Panc1 (cell line): ENCODE measurements around the gene RADIL. TPM values are rescaled to one million over a fixed set of nuclear protein-coding genes. Genes with fewer than 3 reads are reported as not detected.
A peak's percentile ranks its signal among the peaks of the same experiment; 100 is the strongest.

Experiments
- ATAC-seq: fragments of 200-7000 bp; cut with Tn5 transposase; 2 replicates; pipeline ENCODE4 v1.9.1; 2020; ENCODE audit warnings: mild to moderate bottlenecking, moderate library complexity
- BruUV-seq: library from RNA; stranded (reverse); fragments of 400-500 nt; replicated peaks from 2 replicates; lab custom pipeline; 2021; lab: Mats Ljungman, UMichigan
- CTCF ChIA-PET: fragments of 300-600 bp; sonication (Branson Sonifier 250); formaldehyde crosslinking; loops from one replicate; lab custom pipeline; 2022; ENCODE audit warnings: antibody characterized with exemption; lab: Charles Lee
- POLR2A ChIA-PET: fragments of 300-600 bp; sonication (Branson Sonifier 250); formaldehyde crosslinking; loops from one replicate; lab custom pipeline; 2022; ENCODE audit warnings: antibody characterized with exemption; lab: Charles Lee
- DNase-seq: peaks from one replicate; pipeline ENCODE4 v3.0.0-alpha.2; 2010; ENCODE audit warnings: low read depth, low spot score
- H3K27ac ChIP-seq: 2 replicates; pipeline ENCODE4 v1.5.1; 2011; ENCODE audit warnings: mild to moderate bottlenecking, low read length, inconsistent platforms
- H3K27me3 ChIP-seq: fragments of 200-500 bp; sonication (Bioruptor generic); 2 replicates; pipeline ENCODE4 v1.6.0; 2014; ENCODE audit warnings: low read length, inconsistent platforms; ENCODE audit not compliant: control insufficient read depth, insufficient read depth
- H3K36me3 ChIP-seq: fragments of 200-500 bp; sonication (Bioruptor generic); 2 replicates; pipeline ENCODE4 v1.5.1; 2014; ENCODE audit warnings: inconsistent platforms, mild to moderate bottlenecking, low read length, moderate library complexity; ENCODE audit not compliant: control insufficient read depth, insufficient read depth
- H3K4me1 ChIP-seq: 2 replicates; pipeline ENCODE4 v1.5.1; 2011; ENCODE audit warnings: inconsistent platforms, mild to moderate bottlenecking, low read length, moderate library complexity; ENCODE audit not compliant: control insufficient read depth, insufficient read depth
- H3K4me3 ChIP-seq, 2 experiments: 2 replicates each; pipeline ENCODE4 v1.5.1; 2011 to 2012; ENCODE audit warnings: low read depth in 2 of 2, low read length in 2 of 2, mild to moderate bottlenecking in 2 of 2, inconsistent platforms in 1 of 2, moderate library complexity in 1 of 2
- H3K9me3 ChIP-seq: fragments of 200-500 bp; sonication (Bioruptor generic); 2 replicates; pipeline ENCODE4 v1.5.1; 2014; ENCODE audit warnings: low read depth, mild to moderate bottlenecking, inconsistent platforms, low read length, moderate library complexity; ENCODE audit not compliant: control insufficient read depth, insufficient read depth
- CTCF ChIP-seq: fragments of 450-650 bp; IDR thresholded peaks from 2 replicates; pipeline ENCODE4 v1.5.1; 2017; ENCODE audit warnings: mild to moderate bottlenecking
- POLR2AphosphoS5 ChIP-seq: IDR thresholded peaks from 2 replicates; pipeline ENCODE4 v1.6.1; 2012; ENCODE audit warnings: mild to moderate bottlenecking, low read depth, low read length, moderate library complexity
- REST ChIP-seq, 2 experiments: IDR thresholded peaks; 2 replicates each; pipeline ENCODE4 v1.6.1; 2011 to 2012; ENCODE audit warnings: low read depth in 2 of 2, control low read depth in 1 of 2, low read length in 1 of 2, mild to moderate bottlenecking in 1 of 2, moderate library complexity in 1 of 2; ENCODE audit not compliant: insufficient read depth in 1 of 2
- SIN3A ChIP-seq: IDR thresholded peaks from 2 replicates; pipeline ENCODE4 v1.6.1; 2012; ENCODE audit warnings: low read depth, mild to moderate bottlenecking, low read length, moderate library complexity, borderline replicate concordance; ENCODE audit not compliant: insufficient read depth
- TCF7L2 ChIP-seq: IDR thresholded peaks from 2 replicates; pipeline ENCODE4 v1.6.1; 2011; ENCODE audit warnings: mild to moderate bottlenecking, low read depth, low read length, inconsistent platforms
- in situ Hi-C: cut with HindIII; loops from 2 replicates; pipeline ENCODE4 v1.10.0; 2016; ENCODE audit warnings: low sequenced_read_pairs, low pct_unique_long_range_greater_than_20kb
- intact Hi-C: fragments of 100-400 bp; cut with micrococcal nuclease; formaldehyde crosslinking; loops from one replicate; pipeline ENCODE4 v1.10.0; 2022; ENCODE audit not compliant: unreplicated experiment
- total RNA-seq: library from RNA; stranded (reverse); gene quantifications from one replicate; pipeline ENCODE4 v1.2.1, GENCODE V29; 2021; ENCODE audit not compliant: unreplicated experiment

The RADIL gene
- total RNA-seq, 1 experiment from 2014 or later, result 1.3 TPM

GRCh38 chr7:4753598-4754432 is 129.7 kb downstream of the RADIL start:
- peak; percentile 35 for DNase-seq
- H3K4me1 ChIP-seq, result no peaks in the 10 kb centered on the region
- no peak for TF ChIP-seq POLR2AphosphoS5
- no peak for TF ChIP-seq REST (IDR thresholded peaks at IDR 0.05; ENCODE audit: insufficient read depth in 1 of 2, low read depth in 2 of 2, low read length in 1 of 2)
- peak; percentile 99 for TF ChIP-seq CTCF
- no peak overlapping the region for H3K4me3 ChIP-seq
- no peak overlapping the region for H3K27ac ChIP-seq
- no peaks in the 10 kb centered on the region for H3K9me3 ChIP-seq
- intact Hi-C loops (no loop called here), in situ Hi-C loops (no loop called here)
- peak; percentile 96 for ATAC-seq
- CTCF ChIA-PET, result no interaction called here
- no peaks in the 10 kb centered on the region for H3K27me3 ChIP-seq
- POLR2A ChIA-PET, result no interaction called here
- no TSS peak for BruUV-seq
- peaks cover 9% of the 10 kb centered on the region for H3K36me3 ChIP-seq

- Histone ChIP-seq H3K4me3 (no peak overlapping the region), H3K4me1 (peaks cover 2% of the 10 kb centered on the region; the same call in 1 of the 2 replicates), H3K27ac (no peak overlapping the region), H3K36me3 (peaks cover 2% of the 10 kb centered on the region; the same call in 1 of the 2 replicates), H3K27me3 (no peaks in the 10 kb centered on the region), H3K9me3 (no peaks in the 10 kb centered on the region)
- no peak for ATAC-seq
- ChIA-PET POLR2A (interaction anchor here (0.6 to 0.7 kb wide), 2 partner anchors 47 to 69 kb away, joined by 8 read pairs; no protein-coding TSS in a partner anchor), CTCF (interaction anchor here (0.7 kb wide), 1 partner anchor 1159 kb away, joined by 9 read pairs; no protein-coding TSS in a partner anchor)
- BruUV-seq, result no TSS peak
- in situ Hi-C loops (no loop called here), intact Hi-C loops (no loop called here)
- DNase-seq, result no peak
- TF ChIP-seq POLR2AphosphoS5 (no peak), CTCF (no peak), REST (IDR thresholded peaks at IDR 0.05; ENCODE audit: insufficient read depth in 1 of 2, low read depth in 2 of 2, low read length in 1 of 2) (no peak), SIN3A (no peak), TCF7L2 (no peak)
Observed at GRCh38 chr7:4751398-4751947, 132.0 kb downstream of the RADIL start.
